Stimulated activated naive CD8-positive, alpha-beta T cell treated with anti-CD3 and anti-CD28 coated beads, Interleukin-15, Interleukin-2, amounts not matched to agents 100 ng/mL and 50 ng/mL, for 24 hours (primary cell): ENCODE measurements around the gene THOC1.

Experiments
- H3K27ac Mint-ChIP-seq: one replicate; pipeline ENCODE4 v1.8.0; 2021; ENCODE audit warnings: mild to moderate bottlenecking, mixed read lengths
- H3K27me3 Mint-ChIP-seq: one replicate; pipeline ENCODE4 v1.8.0; 2021; ENCODE audit warnings: mixed read lengths
- H3K36me3 Mint-ChIP-seq: one replicate; pipeline ENCODE4 v1.8.0; 2021; ENCODE audit warnings: low read depth, mixed read lengths
- H3K4me1 Mint-ChIP-seq: one replicate; pipeline ENCODE4 v1.8.0; 2021; ENCODE audit warnings: low read depth, mixed read lengths
- H3K4me3 Mint-ChIP-seq: one replicate; pipeline ENCODE4 v1.8.0; 2021; ENCODE audit warnings: mild to moderate bottlenecking, mixed read lengths
- H3K9me3 Mint-ChIP-seq: one replicate; pipeline ENCODE4 v1.8.0; 2021; ENCODE audit warnings: mixed read lengths

The THOC1 gene

DNA sequence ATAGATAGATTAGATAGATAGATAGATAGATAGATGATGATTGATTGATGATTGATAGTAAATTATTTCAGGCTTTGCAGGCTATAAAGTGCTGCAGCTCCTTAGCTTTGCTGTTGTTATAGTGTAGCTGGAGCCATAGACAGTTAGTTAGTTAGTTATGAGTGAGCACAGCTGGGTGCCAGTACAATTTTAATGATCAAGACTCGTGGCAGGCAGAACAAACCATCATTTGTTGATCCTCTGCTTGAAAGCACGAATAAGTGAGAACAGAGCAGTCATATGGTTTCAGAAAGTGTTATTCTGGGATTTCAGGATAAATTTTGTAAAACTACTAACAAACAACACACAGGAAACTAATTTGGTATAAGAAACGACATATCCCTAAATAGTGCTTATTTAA, 53.9 kb downstream of the THOC1 start:
- H3K4me3 Mint-ChIP-seq, result no peak overlapping the region
- peaks cover 82% of the 10 kb centered on the region for H3K36me3 Mint-ChIP-seq
- H3K27me3 Mint-ChIP-seq, result no peaks in the 10 kb centered on the region
- H3K4me1 Mint-ChIP-seq, result no peaks in the 10 kb centered on the region
- no peaks in the 10 kb centered on the region for H3K9me3 Mint-ChIP-seq
- no peak overlapping the region for H3K27ac Mint-ChIP-seq

DNA sequence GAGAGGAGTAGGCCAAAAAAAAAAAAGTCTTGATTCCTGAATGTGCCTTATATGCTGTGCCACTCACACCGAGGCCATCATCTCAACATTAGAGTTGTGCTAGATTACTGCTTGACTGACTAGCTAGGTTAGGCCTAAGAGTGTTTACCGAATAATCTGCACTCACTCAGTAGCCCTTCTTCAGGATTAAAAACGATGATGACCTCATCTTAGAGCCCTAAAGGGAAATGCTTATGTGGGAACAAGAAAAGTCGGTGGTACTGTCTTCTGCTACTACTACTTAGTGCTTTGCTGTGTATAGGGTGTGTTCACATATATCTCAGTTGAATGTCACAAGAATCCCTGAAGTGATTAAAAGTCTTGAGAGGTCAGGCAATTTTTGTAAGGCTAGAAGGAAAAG, 54.3 kb downstream of the THOC1 start:
- no peak overlapping the region for H3K4me3 Mint-ChIP-seq
- H3K36me3 Mint-ChIP-seq, result peaks cover 79% of the 10 kb centered on the region
- no peaks in the 10 kb centered on the region for H3K9me3 Mint-ChIP-seq
- H3K27ac Mint-ChIP-seq, result no peak overlapping the region
- no peaks in the 10 kb centered on the region for H3K4me1 Mint-ChIP-seq
- no peaks in the 10 kb centered on the region for H3K27me3 Mint-ChIP-seq

DNA sequence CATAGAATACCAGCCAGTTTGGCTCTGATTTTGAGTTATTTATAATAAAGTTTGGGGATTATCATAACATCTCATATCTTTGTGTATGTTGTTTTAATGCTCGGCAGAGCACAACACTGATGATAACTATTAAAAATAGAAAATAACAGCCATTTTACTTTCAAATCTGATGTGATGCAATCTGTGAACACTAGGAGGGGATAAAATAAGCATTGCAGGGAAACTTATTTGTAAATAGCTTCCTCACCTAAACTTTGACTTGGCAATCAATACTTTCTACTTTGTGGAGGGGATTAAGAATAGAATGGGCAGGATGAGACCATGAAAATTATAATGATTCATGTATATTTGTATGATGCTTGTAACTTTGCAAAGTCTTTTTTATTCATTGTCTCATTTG, 55.1 kb downstream of the THOC1 start:
- H3K36me3 Mint-ChIP-seq, result peaks cover 80% of the 10 kb centered on the region
- no peaks in the 10 kb centered on the region for H3K27me3 Mint-ChIP-seq
- H3K27ac Mint-ChIP-seq, result no peak overlapping the region
- no peak overlapping the region for H3K4me3 Mint-ChIP-seq
- no peaks in the 10 kb centered on the region for H3K9me3 Mint-ChIP-seq
- H3K4me1 Mint-ChIP-seq, result no peaks in the 10 kb centered on the region

DNA sequence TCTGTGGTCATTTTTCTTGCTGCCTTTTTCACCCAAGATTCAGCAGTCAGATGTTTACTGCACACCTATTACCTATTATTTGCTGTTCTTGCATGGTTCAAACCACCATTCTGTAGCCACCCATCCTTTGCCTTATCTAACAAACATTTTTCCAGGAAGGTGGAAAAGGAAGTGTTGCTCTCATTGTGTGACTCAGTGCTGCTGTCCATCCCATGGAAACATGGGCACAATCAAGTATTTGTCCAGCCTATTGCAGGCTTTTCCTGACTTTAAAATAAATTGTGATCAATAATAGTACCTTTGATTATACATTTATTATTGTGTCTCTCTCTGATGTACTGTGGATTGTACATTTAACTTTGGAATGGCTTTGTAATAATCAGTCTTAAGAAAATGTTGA, 56.3 kb downstream of the THOC1 start:
- H3K36me3 Mint-ChIP-seq, result peaks cover 77% of the 10 kb centered on the region
- no peaks in the 10 kb centered on the region for H3K4me1 Mint-ChIP-seq
- no peak overlapping the region for H3K27ac Mint-ChIP-seq
- no peak overlapping the region for H3K4me3 Mint-ChIP-seq
- H3K9me3 Mint-ChIP-seq, result no peaks in the 10 kb centered on the region
- H3K27me3 Mint-ChIP-seq, result no peaks in the 10 kb centered on the region

DNA sequence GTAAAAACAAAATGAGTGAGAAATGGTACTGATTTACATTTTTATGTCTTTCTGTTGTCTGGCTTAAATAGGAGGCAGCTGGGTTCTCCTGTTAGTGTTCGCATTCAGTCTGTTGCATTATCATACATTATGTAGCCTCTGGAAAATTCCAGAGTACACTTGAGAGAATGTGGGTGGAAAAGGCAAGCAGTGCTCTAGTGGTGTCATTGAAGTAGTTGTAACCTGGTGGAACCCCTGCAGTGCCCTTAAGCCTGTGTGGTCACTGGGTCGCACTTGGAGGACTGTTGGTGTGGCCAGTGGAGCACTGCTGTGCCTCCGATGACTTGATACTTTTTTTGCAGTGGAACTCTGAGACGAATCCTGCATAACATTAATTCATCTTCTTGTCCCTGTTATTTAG, 57.1 kb downstream of the THOC1 start:
- Mint-ChIP-seq H3K27ac (no peak overlapping the region), H3K9me3 (no peaks in the 10 kb centered on the region), H3K4me3 (no peak overlapping the region), H3K4me1 (no peaks in the 10 kb centered on the region), H3K27me3 (no peaks in the 10 kb centered on the region), H3K36me3 (peaks cover 78% of the 10 kb centered on the region)

DNA sequence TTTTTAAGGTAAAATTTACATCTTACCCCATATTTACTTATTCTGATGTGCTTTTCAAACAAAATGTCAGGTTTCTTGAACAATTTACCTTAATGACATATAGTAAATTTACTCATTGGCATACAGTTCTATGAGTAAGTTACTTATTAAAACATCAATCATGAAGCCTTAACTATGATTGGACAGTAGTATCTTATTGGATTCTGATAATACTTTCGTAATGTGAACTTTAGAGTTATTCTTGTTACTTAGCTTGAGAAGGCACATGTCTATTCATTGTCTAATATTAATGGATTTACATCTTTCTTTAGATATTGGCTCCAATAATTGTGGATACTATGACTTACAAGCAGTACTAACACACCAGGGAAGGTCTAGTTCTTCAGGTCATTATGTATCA, 57.8 kb downstream of the THOC1 start:
- Mint-ChIP-seq H3K9me3 (no peaks in the 10 kb centered on the region), H3K4me3 (no peak overlapping the region), H3K27ac (no peak overlapping the region), H3K4me1 (no peaks in the 10 kb centered on the region), H3K36me3 (peaks cover 78% of the 10 kb centered on the region), H3K27me3 (no peaks in the 10 kb centered on the region)

DNA sequence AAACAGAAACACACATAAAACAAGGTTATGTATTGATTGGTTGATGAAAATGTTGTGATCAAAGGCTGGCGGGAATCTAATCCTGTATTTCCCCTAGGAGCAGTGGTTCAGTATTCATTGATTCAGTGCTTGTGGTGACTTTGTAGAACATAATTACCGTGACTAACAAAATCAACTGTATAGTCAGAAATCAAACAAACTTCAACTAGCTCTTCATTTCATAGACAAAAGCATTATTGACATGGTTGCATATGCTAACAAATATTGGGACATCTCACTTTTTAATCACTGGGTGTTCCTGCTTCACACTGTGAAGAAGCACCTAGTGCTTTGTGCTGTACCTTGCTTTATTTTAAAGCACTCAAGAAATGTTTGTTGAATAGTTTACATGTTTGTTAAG, 68.1 kb downstream of the THOC1 start:
- peaks cover 76% of the 10 kb centered on the region for H3K36me3 Mint-ChIP-seq
- H3K4me3 Mint-ChIP-seq, result no peak overlapping the region
- H3K27ac Mint-ChIP-seq, result no peak overlapping the region
- no peaks in the 10 kb centered on the region for H3K9me3 Mint-ChIP-seq
- no peaks in the 10 kb centered on the region for H3K4me1 Mint-ChIP-seq
- no peaks in the 10 kb centered on the region for H3K27me3 Mint-ChIP-seq

DNA sequence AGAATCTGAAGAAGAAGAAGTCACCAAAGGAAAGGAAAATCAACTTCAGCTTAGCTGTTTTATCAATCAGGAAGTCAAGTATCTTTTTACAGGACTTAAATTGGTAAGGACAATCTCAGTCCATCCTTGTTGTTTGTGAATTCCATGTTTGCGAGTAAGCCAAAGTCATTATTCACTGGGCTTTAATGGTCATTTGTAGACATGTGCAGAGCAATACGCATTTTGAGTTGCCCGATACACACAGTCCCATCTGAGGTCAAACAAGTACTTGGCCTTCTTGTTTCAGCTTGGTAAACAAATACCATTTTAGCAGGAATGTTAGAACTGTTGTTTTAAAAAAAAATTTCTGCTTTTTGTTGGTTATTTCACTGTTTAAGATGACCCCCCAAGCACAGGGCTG, 68.6 kb downstream of the THOC1 start:
- Mint-ChIP-seq H3K27me3 (no peaks in the 10 kb centered on the region), H3K4me3 (no peak overlapping the region)

DNA sequence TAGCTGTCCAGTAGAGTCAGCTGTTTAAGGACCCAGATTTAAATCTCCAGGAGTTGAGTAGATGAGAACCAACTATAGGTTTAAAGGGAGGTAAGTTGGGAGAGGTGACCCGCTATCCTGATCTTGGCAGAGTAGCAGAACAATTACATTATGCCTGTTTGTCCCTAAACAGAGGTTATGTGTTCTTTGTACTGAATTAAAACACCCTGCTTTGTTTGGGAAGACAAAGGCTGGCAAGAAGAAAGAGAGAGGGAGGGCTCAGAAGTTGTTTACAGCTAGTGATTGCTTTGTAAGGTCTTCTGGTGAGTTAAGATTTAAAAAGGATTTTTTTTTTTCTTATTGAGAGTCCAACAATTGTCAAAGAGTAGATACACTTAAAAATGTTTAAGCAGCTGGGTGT, 72.2 kb downstream of the THOC1 start:
- no peaks in the 10 kb centered on the region for H3K27me3 Mint-ChIP-seq
- no peak overlapping the region for H3K4me3 Mint-ChIP-seq
- H3K4me1 Mint-ChIP-seq, result peaks cover 4% of the 10 kb centered on the region
- H3K9me3 Mint-ChIP-seq, result no peaks in the 10 kb centered on the region
- peaks cover 68% of the 10 kb centered on the region for H3K36me3 Mint-ChIP-seq
- no peak overlapping the region for H3K27ac Mint-ChIP-seq

More for the DNA sequence above, 68.6 kb downstream of the THOC1 start:
- Mint-ChIP-seq H3K27ac (no peak overlapping the region), H3K9me3 (no peaks in the 10 kb centered on the region), H3K4me1 (no peaks in the 10 kb centered on the region), H3K36me3 (peaks cover 73% of the 10 kb centered on the region)

DNA sequence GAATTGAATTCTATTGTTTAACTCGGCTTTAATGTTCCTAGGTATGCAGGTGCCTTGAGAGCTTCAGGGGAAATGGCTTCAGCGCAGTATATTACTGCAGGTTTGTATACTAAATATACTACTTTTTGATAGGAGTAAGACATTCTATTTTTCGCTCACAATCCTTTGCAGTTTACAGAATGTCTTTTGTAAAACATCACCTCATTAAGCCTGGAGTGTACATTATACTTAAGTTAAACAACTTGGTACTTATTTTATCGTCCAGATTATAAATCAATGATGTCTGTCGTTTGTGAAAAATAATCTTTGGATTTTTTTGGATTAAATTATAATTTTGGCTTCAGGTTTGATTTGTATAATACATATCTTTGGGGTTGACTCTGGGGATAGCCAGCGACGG, 75.0 kb downstream of the THOC1 start:
- Mint-ChIP-seq H3K4me1 (peaks cover 7% of the 10 kb centered on the region), H3K27me3 (no peaks in the 10 kb centered on the region), H3K27ac (no peak overlapping the region)

DNA sequence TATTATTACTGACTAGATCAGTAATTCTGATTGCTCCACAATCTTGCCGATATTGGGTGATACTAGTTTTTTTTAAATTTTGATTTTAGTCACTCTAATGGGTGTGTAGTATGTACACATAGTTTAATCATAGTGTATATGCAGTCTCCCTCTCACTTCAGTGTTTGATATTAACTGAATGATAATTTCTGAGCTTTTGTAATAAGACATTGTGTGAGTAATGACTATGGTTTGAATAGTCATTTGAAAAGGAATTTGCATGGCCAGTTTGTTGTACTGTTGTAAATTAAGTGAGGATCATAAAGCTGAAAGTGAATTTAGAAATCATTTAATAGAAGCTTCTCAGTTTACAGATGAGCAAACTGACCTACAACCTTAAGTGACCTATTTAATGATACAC, 76.1 kb downstream of the THOC1 start:
- Mint-ChIP-seq H3K9me3 (no peaks in the 10 kb centered on the region), H3K4me1 (peaks cover 7% of the 10 kb centered on the region), H3K4me3 (no peak overlapping the region), H3K27ac (no peak overlapping the region), H3K27me3 (no peaks in the 10 kb centered on the region), H3K36me3 (peaks cover 62% of the 10 kb centered on the region)

More for the DNA sequence above, 75.0 kb downstream of the THOC1 start:
- no peak overlapping the region for H3K4me3 Mint-ChIP-seq
- no peaks in the 10 kb centered on the region for H3K9me3 Mint-ChIP-seq
- peaks cover 66% of the 10 kb centered on the region for H3K36me3 Mint-ChIP-seq

DNA sequence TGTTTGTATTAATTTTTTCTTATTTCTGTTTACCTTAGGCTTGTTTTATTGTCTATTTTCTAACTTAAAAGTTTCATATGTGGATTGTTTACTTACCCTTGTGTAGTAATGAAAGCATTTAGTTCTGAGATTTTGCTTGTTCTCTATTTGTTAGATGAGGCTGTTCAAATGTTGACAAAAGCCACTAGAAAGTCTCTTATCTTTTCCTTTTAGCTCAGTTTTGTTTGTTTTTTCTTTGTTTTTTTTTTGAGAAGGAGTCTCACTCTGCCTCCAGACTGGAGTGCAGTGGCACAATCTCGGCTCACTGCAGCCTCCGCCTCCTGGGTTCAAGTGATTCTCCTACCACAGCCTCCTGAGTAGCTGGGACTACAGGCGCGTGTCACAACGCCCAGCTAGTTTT, 78.6 kb downstream of the THOC1 start:
- Mint-ChIP-seq H3K4me1 (peaks cover 7% of the 10 kb centered on the region), H3K4me3 (no peak overlapping the region), H3K27ac (no peak overlapping the region), H3K36me3 (peaks cover 58% of the 10 kb centered on the region), H3K27me3 (no peaks in the 10 kb centered on the region), H3K9me3 (no peaks in the 10 kb centered on the region)

DNA sequence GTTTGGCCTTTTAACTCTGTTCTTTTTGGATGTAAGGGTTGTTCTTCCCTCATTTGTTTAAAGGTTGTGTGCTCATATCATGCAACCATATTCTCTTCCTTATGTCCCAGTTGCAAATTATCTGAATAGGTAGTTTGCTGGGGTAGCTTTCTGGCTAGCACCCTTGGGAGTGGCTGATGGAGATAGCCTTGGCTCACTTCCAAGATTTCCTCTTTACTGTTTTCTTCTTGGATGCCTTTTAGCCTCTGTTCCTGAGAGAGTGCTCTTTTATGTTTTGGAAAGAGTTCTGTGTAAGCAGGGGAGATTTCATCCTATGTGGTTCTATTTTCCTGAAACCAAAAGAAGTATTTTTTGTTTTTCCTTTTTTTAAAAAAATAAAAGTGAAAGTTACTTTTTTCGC, 84.1 kb downstream of the THOC1 start:
- Mint-ChIP-seq H3K4me3 (no peak overlapping the region), H3K9me3 (no peaks in the 10 kb centered on the region), H3K27ac (no peak overlapping the region), H3K36me3 (peaks cover 64% of the 10 kb centered on the region), H3K4me1 (peaks cover 11% of the 10 kb centered on the region), H3K27me3 (no peaks in the 10 kb centered on the region)

DNA sequence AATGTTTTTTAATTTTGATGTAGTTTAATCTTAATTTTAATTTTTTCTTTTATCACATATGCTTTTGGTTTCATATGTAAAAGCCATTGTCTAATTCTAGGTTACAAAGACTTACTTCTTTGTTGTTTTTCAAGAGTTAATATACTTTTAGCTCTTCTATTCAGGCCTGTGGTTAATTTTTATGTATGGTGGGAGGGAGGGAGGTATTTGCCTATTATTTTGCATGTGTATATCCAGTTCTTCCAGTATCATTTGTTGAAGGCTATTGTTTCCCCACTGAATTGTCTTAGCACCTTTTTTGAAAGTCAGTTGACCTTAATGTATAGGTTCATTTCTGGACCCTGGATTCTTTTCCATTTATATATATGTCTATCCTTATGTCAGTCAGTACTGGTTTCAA, 86.1 kb downstream of the THOC1 start:
- no peaks in the 10 kb centered on the region for H3K27me3 Mint-ChIP-seq
- H3K36me3 Mint-ChIP-seq, result peaks cover 63% of the 10 kb centered on the region
- no peak overlapping the region for H3K27ac Mint-ChIP-seq
- no peak overlapping the region for H3K4me3 Mint-ChIP-seq
- H3K9me3 Mint-ChIP-seq, result no peaks in the 10 kb centered on the region
- H3K4me1 Mint-ChIP-seq, result peaks cover 20% of the 10 kb centered on the region

DNA sequence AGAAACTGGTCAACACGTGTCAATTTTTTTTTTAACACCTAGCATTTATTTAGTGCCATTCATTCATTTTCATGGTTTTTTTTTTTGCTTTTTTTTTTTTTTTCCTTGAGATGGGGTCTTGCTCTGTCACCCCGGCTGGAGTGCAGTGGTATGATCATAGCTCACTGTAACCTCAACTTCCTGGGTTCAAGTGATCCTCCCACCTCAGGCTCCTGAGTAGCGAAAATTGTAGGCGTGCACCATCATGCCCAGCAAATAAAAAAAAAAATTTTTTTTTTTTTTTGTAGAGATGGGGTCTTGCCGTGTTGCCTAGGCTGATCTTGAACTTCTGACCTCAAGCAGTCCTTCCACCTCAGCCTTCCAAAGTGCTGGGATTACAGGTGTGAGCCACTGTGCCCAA, 88.3 kb downstream of the THOC1 start:
- H3K9me3 Mint-ChIP-seq, result no peaks in the 10 kb centered on the region
- H3K4me3 Mint-ChIP-seq, result no peak overlapping the region
- peaks cover 30% of the 10 kb centered on the region for H3K4me1 Mint-ChIP-seq
- no peak overlapping the region for H3K27ac Mint-ChIP-seq
- peaks cover 70% of the 10 kb centered on the region for H3K36me3 Mint-ChIP-seq
- no peaks in the 10 kb centered on the region for H3K27me3 Mint-ChIP-seq

DNA sequence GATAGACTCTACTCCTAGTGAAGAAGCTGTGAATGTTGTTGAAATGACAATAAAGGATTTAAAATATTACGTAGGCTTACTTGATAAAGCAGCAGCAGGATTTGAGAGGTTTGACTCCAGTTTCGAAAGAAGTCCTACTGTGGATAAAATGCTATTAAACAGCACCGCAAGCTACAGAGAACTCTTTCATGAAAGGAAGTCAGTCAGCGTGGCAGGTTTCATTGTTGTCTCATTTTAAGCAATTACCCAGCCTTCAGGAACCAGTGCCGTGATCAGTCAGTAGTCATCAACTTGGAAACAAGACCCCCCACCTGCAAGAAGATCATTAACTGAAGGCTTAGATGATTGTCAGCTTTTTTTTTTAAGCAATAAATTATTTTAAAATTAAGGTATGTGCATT, 95.5 kb downstream of the THOC1 start:
- H3K36me3 Mint-ChIP-seq, result peaks cover 47% of the 10 kb centered on the region
- peaks cover 10% of the 10 kb centered on the region for H3K4me1 Mint-ChIP-seq
- H3K9me3 Mint-ChIP-seq, result no peaks in the 10 kb centered on the region
- no peak overlapping the region for H3K27ac Mint-ChIP-seq
- no peaks in the 10 kb centered on the region for H3K27me3 Mint-ChIP-seq
- no peak overlapping the region for H3K4me3 Mint-ChIP-seq
